GOT3 (cell line): ENCODE data around the gene C3orf33.
"Not testable (repeated sequence)": the region's sequence is repeated elsewhere in the genome, so short reads cannot be mapped to it uniquely, and the experiment has no call there.

Source experiments
- DNase-seq: peaks from one replicate; lab custom pipeline; 2025; ENCODE audit warnings: mixed read lengths; lab: John Stamatoyannopoulos, UW

C3orf33 gene

GRCh38 chr3:155805802-155806618 lies at the start of gene C3orf33:
C3orf33 (minus strand) TSS chr3:155806278; CDS start chr3:155806252, 26 bp downstream.
- peak; percentile 46 for DNase-seq

GRCh38 chr3:155854141-155854940 lies 48.3 kb upstream of the C3orf33 start, which contains the start of gene SLC33A1:
SLC33A1 (minus strand) TSS chr3:155854427; CDS start chr3:155853997, 430 bp downstream.
- peak; percentile 99 for DNase-seq

GRCh38 chr3:155853214-155854140 lies 47.4 kb upstream of the C3orf33 start:
- no peak for DNase-seq

GRCh38 chr3:155852341-155852740 lies 46.3 kb upstream of the C3orf33 start:
- no peak for DNase-seq

GRCh38 chr3:155849404-155849803 lies 43.3 kb upstream of the C3orf33 start:
- DNase-seq, result not testable (repeated sequence)

GRCh38 chr3:155847993-155848392 lies 41.9 kb upstream of the C3orf33 start:
- DNase-seq, result no peak

GRCh38 chr3:155846119-155846518 lies 40.0 kb upstream of the C3orf33 start:
- DNase-seq, result no peak

GRCh38 chr3:155843569-155843968 lies 37.5 kb upstream of the C3orf33 start:
- no peak for DNase-seq

- no peak for DNase-seq
These were observed 29.4 kb upstream of the C3orf33 start for GRCh38 chr3:155835341-155836071.

- not testable (repeated sequence) for DNase-seq
These were observed 22.5 kb upstream of the C3orf33 start for GRCh38 chr3:155828490-155829098.

GRCh38 chr3:155815030-155815545 lies 9.0 kb upstream of the C3orf33 start:
- no peak for DNase-seq

- not testable (repeated sequence) for DNase-seq
These were observed 7.1 kb upstream of the C3orf33 start for GRCh38 chr3:155813224-155813623.

- no peak for DNase-seq
These were observed 3.1 kb upstream of the C3orf33 start for GRCh38 chr3:155809181-155809580.

- DNase-seq, result no peak
These were observed 1.7 kb upstream of the C3orf33 start for GRCh38 chr3:155807823-155808222.

GRCh38 chr3:155805204-155805801 lies 775 bp downstream of the C3orf33 start:
- DNase-seq, result no peak

- DNase-seq, result no peak
These were observed 1.8 kb downstream of the C3orf33 start for GRCh38 chr3:155804323-155804722.

- DNase-seq, result no peak
These were observed 13.5 kb downstream of the C3orf33 start for GRCh38 chr3:155792532-155792931.

GRCh38 chr3:155791190-155791589 lies 14.9 kb downstream of the C3orf33 start:
- DNase-seq, result no peak

GRCh38 chr3:155790272-155790925 lies 15.7 kb downstream of the C3orf33 start:
- no peak for DNase-seq
